SU-DHL-6 (cell line): ENCODE measurements around the gene WDR81.

Experiments
- H2AFZ ChIP-seq: fragments of 200-600 bp; sonication (generic); 2 replicates; pipeline ENCODE4 v1.6.1; 2014; ENCODE audit warnings: low read depth, mild to moderate bottlenecking, moderate library complexity, mixed read lengths, antibody characterized with exemption, low read length; ENCODE audit not compliant: severe bottlenecking
- H3F3A ChIP-seq: fragments of 200-600 bp; shearing (Covaris generic); 2 replicates; pipeline ENCODE4 v1.6.0; 2016; ENCODE audit warnings: antibody characterized with exemption, mild to moderate bottlenecking; ENCODE audit not compliant: insufficient read depth
- H3K27ac ChIP-seq: fragments of 200-600 bp; sonication (generic); 2 replicates; pipeline ENCODE4 v1.5.1; 2016; ENCODE audit warnings: low read depth, mild to moderate bottlenecking, low read length, moderate library complexity, mixed read lengths
- H3K27me3 ChIP-seq: fragments of 200-600 bp; sonication (generic), shearing (Covaris generic); 2 replicates; pipeline ENCODE4 v1.6.0; 2014; ENCODE audit warnings: mild to moderate bottlenecking, low read length
- H3K36me3 ChIP-seq: fragments of 200-600 bp; sonication (generic); 2 replicates; pipeline ENCODE4 v1.6.1; 2014; ENCODE audit warnings: mild to moderate bottlenecking, low read length, mixed read lengths
- H3K4me2 ChIP-seq: fragments of 300-600, 200-600 bp; shearing (Covaris generic), sonication (generic); 2 replicates; pipeline ENCODE4 v1.6.0; 2014; ENCODE audit warnings: low read length, low read depth, mild to moderate bottlenecking; ENCODE audit not compliant: poor library complexity, severe bottlenecking
- H3K4me3 ChIP-seq: fragments of 200-600 bp; sonication (generic); 2 replicates; pipeline ENCODE4 v1.5.1; 2014; ENCODE audit warnings: antibody characterized with exemption, low read length, mild to moderate bottlenecking, mixed read lengths; ENCODE audit not compliant: insufficient read depth, poor library complexity, severe bottlenecking
- H3K79me2 ChIP-seq: fragments of 200-600 bp; sonication (generic); 2 replicates; pipeline ENCODE4 v1.6.1; 2014; ENCODE audit warnings: mild to moderate bottlenecking, low read length, moderate library complexity; ENCODE audit not compliant: insufficient read depth
- H3K9ac ChIP-seq: fragments of 200-600 bp; sonication (generic); 2 replicates; pipeline ENCODE4 v1.7.0; 2014; ENCODE audit warnings: mild to moderate bottlenecking, low read length
- H3K9me2 ChIP-seq: fragments of 200-600 bp; sonication (generic); replicated peaks from 2 replicates; pipeline ENCODE4 v1.6.1; 2014; ENCODE audit warnings: low read length; ENCODE audit not compliant: insufficient read depth
- H3K9me3 ChIP-seq: fragments of 200-600 bp; sonication (generic); 2 replicates; pipeline ENCODE4 v1.6.1; 2014; ENCODE audit warnings: low read length, mixed read lengths; ENCODE audit not compliant: insufficient read depth
- H4K20me1 ChIP-seq: fragments of 200-600 bp; sonication (generic); 2 replicates; pipeline ENCODE4 v1.6.1; 2014; ENCODE audit warnings: low read depth, mild to moderate bottlenecking, antibody characterized with exemption, low read length, moderate library complexity, mixed read lengths
- CTCF ChIP-seq: fragments of 200-600 bp; sonication (generic); IDR thresholded peaks from one replicate; pipeline ENCODE4 v1.5.1; 2017; ENCODE audit warnings: antibody characterized with exemption, mild to moderate bottlenecking, low read length, moderate library complexity; ENCODE audit not compliant: insufficient read depth, poor library complexity, severe bottlenecking
- EZH2phosphoT487 ChIP-seq: fragments of 200-600 bp; sonication (generic), shearing (Covaris generic); conservative IDR thresholded peaks from 2 replicates; pipeline ENCODE4 v1.6.1; 2018; ENCODE audit warnings: mild to moderate bottlenecking, antibody characterized with exemption, low read length, moderate library complexity, mixed read lengths

WDR81 gene

GRCh38 chr17:1752425-1753262, 28.1 kb downstream of the WDR81 start:
- Histone ChIP-seq H3K9ac (no peak overlapping the region), H2AFZ (no peak overlapping the region), H3K27me3 (no peaks in the 10 kb centered on the region), H3K36me3 (no peaks in the 10 kb centered on the region), H3K27ac (no peak overlapping the region), H3F3A (no peaks in the 10 kb centered on the region), H3K9me3 (no peaks in the 10 kb centered on the region), H4K20me1 (no peaks in the 10 kb centered on the region), H3K79me2 (no peaks in the 10 kb centered on the region), H3K4me2 (no peak overlapping the region), H3K4me3 (no peak overlapping the region), H3K9me2 (no peaks in the 10 kb centered on the region)
- TF ChIP-seq CTCF (no peak), EZH2phosphoT487 (no peak)

GRCh38 chr17:1753767-1754429, 29.4 kb downstream of the WDR81 start:
- H3K9me2 ChIP-seq: no peaks in the 10 kb centered on the region
- no peaks in the 10 kb centered on the region for H4K20me1 ChIP-seq
- TF ChIP-seq CTCF (no peak), EZH2phosphoT487 (no peak)
- no peaks in the 10 kb centered on the region for H3F3A ChIP-seq
- no peaks in the 10 kb centered on the region for H3K79me2 ChIP-seq
- H2AFZ ChIP-seq: no peak overlapping the region
- H3K27me3 ChIP-seq: no peaks in the 10 kb centered on the region
- no peaks in the 10 kb centered on the region for H3K36me3 ChIP-seq
- H3K9ac ChIP-seq: no peak overlapping the region
- no peak overlapping the region for H3K27ac ChIP-seq
- H3K4me2 ChIP-seq: no peak overlapping the region
- no peak overlapping the region for H3K4me3 ChIP-seq
- H3K9me3 ChIP-seq: no peaks in the 10 kb centered on the region

GRCh38 chr17:1754430-1755112, 30.1 kb downstream of the WDR81 start:
- Histone ChIP-seq H3K9me2 (no peaks in the 10 kb centered on the region), H2AFZ (no peak overlapping the region), H3K36me3 (no peaks in the 10 kb centered on the region), H3K27ac (no peak overlapping the region), H3K79me2 (no peaks in the 10 kb centered on the region), H3K4me3 (no peak overlapping the region), H3K9me3 (no peaks in the 10 kb centered on the region), H4K20me1 (no peaks in the 10 kb centered on the region), H3K4me2 (no peak overlapping the region), H3K27me3 (no peaks in the 10 kb centered on the region), H3F3A (no peaks in the 10 kb centered on the region), H3K9ac (no peak overlapping the region)
- TF ChIP-seq CTCF (no peak), EZH2phosphoT487 (no peak)
